Keratinocyte (primary cell): ENCODE results near the gene ZNF219. TPM values are rescaled to one million over a fixed set of nuclear protein-coding genes. Genes with fewer than 3 reads are reported as not detected.

Experiments
- DNase-seq: peaks from one replicate; pipeline ENCODE4 v3.0.0-alpha.2; 2011; ENCODE audit warnings: low read depth, missing footprints, low spot score
- FAIRE-seq: peaks from 2 replicates; lab custom pipeline; 2011; peaks lifted over from hg19 to GRCh38; lab: Jason Lieb, UNC
- H2AFZ ChIP-seq: 2 replicates; pipeline ENCODE4 v1.6.0; 2012; ENCODE audit warnings: low read length, control low read depth, inconsistent platforms; ENCODE audit not compliant: control insufficient read depth
- H3K27ac ChIP-seq: 2 replicates; pipeline ENCODE4 v1.5.1; 2011; ENCODE audit warnings: low read length; ENCODE audit not compliant: control insufficient read depth, insufficient read depth
- H3K27me3 ChIP-seq: 3 replicates; pipeline ENCODE4 v1.6.0; 2011; ENCODE audit warnings: low read length; ENCODE audit not compliant: control insufficient read depth, insufficient read depth; ENCODE audit errors: extremely low read depth
- H3K36me3 ChIP-seq, 2 experiments: 2 replicates in 1 of 2; 3 replicates in 1 of 2; pipeline ENCODE4 v1.5.1; 2011; ENCODE audit warnings: low read length in 2 of 2, mild to moderate bottlenecking in 1 of 2; ENCODE audit not compliant: control insufficient read depth in 2 of 2, insufficient read depth in 2 of 2; ENCODE audit errors: extremely low read depth in 1 of 2
- H3K4me1 ChIP-seq: 3 replicates; pipeline ENCODE4 v1.5.1; 2011; ENCODE audit warnings: low read length; ENCODE audit not compliant: control insufficient read depth, insufficient read depth; ENCODE audit errors: extremely low read depth
- H3K4me2 ChIP-seq: 3 replicates; pipeline ENCODE4 v1.6.0; 2011; ENCODE audit warnings: low read depth, low read length; ENCODE audit not compliant: control insufficient read depth, insufficient read depth; ENCODE audit errors: extremely low read depth
- H3K4me3 ChIP-seq, 3 experiments: fragments of 200-600 bp in 1 of 3; sonication (generic) in 1 of 3; 2 replicates in 2 of 3; 3 replicates in 1 of 3; pipeline ENCODE4 v1.5.1; 2011 to 2016; ENCODE audit warnings: low read length in 3 of 3, mild to moderate bottlenecking in 3 of 3, control low read depth in 2 of 3, inconsistent platforms in 1 of 3, low read depth in 1 of 3, mixed read lengths in 1 of 3, mixed run types in 1 of 3, moderate library complexity in 1 of 3; ENCODE audit not compliant: control insufficient read depth in 2 of 3, insufficient read depth in 2 of 3; ENCODE audit errors: extremely low read depth in 1 of 3
- H3K79me2 ChIP-seq: 2 replicates; pipeline ENCODE4 v1.6.0; 2012; ENCODE audit warnings: low read length; ENCODE audit not compliant: control insufficient read depth, insufficient read depth
- H3K9ac ChIP-seq: 3 replicates; pipeline ENCODE4 v1.6.0; 2011; ENCODE audit warnings: low read length; ENCODE audit not compliant: control insufficient read depth, insufficient read depth; ENCODE audit errors: extremely low read depth
- H3K9me1 ChIP-seq: 3 replicates; pipeline ENCODE4 v1.6.0; 2011; ENCODE audit warnings: low read length; ENCODE audit not compliant: control insufficient read depth, insufficient read depth; ENCODE audit errors: extremely low read depth
- H3K9me3 ChIP-seq: 2 replicates; pipeline ENCODE4 v1.5.1; 2012; ENCODE audit warnings: low read depth, low read length; ENCODE audit not compliant: control insufficient read depth
- H4K20me1 ChIP-seq: 3 replicates; pipeline ENCODE4 v1.6.0; 2011; ENCODE audit warnings: low read length; ENCODE audit not compliant: control insufficient read depth, insufficient read depth; ENCODE audit errors: extremely low read depth
- CTCF ChIP-seq, 3 experiments: IDR thresholded peaks in 1 of 3; conservative IDR thresholded peaks in 1 of 3; optimal IDR thresholded peaks in 1 of 3; 2 replicates in 2 of 3; 3 replicates in 1 of 3; pipeline versions ENCODE3 to v1.5.1; 2011; ENCODE audit warnings: low read length in 3 of 3, mild to moderate bottlenecking in 3 of 3, moderate library complexity in 2 of 3, control low read depth in 1 of 3, inconsistent platforms in 1 of 3; ENCODE audit not compliant: insufficient read depth in 2 of 3; ENCODE audit errors: extremely low read depth in 1 of 3
- EZH2 ChIP-seq: IDR thresholded peaks from one replicate; pipeline ENCODE4 v1.6.1; 2012; ENCODE audit warnings: inconsistent platforms, mild to moderate bottlenecking, low read length, moderate library complexity
- dilution Hi-C: fragments of 300-500 bp; cut with MboI; formaldehyde crosslinking; loops from one replicate; pipeline ENCODE4 v1.7.0; 2020; ENCODE audit warnings: low sequenced_read_pairs; ENCODE audit not compliant: extremely low pct_ligation_motif_present
- polyA plus RNA-seq, 5 experiments: library from polyadenylated mRNA; depleted of rRNA in 3 of 5; stranded (reverse) in 3 of 5; stranded (forward) in 1 of 5; unstranded in 1 of 5; fragments of >200 nt; gene quantifications; 1 replicate in 1 of 5; 2 replicates in 3 of 5; 3 replicates in 1 of 5; pipeline versions ENCODE4 v1.2.1 to v1.2.3, GENCODE V29; 2011 to 2012; ENCODE audit warnings: missing spikeins in 2 of 5, low read depth in 1 of 5, low replicate concordance in 1 of 5

The ZNF219 gene
- polyA plus RNA-seq, 1 donor (not counting 4 experiments of a cell fraction or from before 2014, with no cell fraction given) = 23.1 TPM

GRCh38 chr14:21095430-21096205, 2.8 kb downstream of the ZNF219 start:
- H3K9me1 ChIP-seq = no peaks in the 10 kb centered on the region
- dilution Hi-C loops = no loop called here
- H4K20me1 ChIP-seq = peaks cover 4% of the 10 kb centered on the region
- DNase-seq (no peak), FAIRE-seq (no peak)
- H3K27me3 ChIP-seq = no peaks in the 10 kb centered on the region
- peaks cover 32% of the 10 kb centered on the region for H3K79me2 ChIP-seq
- no peak overlapping the region for H2AFZ ChIP-seq
- H3K4me1 ChIP-seq = peaks cover 31% of the 10 kb centered on the region
- H3K4me3 ChIP-seq = no peak overlapping the region
- H3K4me2 ChIP-seq = no peak overlapping the region
- H3K27ac ChIP-seq = no peak overlapping the region
- H3K9me3 ChIP-seq = no peaks in the 10 kb centered on the region
- no peak for TF ChIP-seq EZH2
- no peak for TF ChIP-seq CTCF (optimal IDR thresholded peaks at IDR 0.05 in 1 of 3, IDR thresholded peaks at IDR 0.05 in 1 of 3, conservative IDR thresholded peaks at IDR 0.05 in 1 of 3; ENCODE audit: extremely low read depth in 1 of 3, insufficient read depth in 2 of 3, low read length in 3 of 3)
- no peak overlapping the region for H3K9ac ChIP-seq
- H3K36me3 ChIP-seq = peaks cover 9 to 14% of the 10 kb centered on the region in 2 experiments

- Histone ChIP-seq H4K20me1 (peaks cover 4% of the 10 kb centered on the region), H3K9ac (no peak overlapping the region), H3K4me1 (peaks cover 15% of the 10 kb centered on the region), H3K9me3 (no peaks in the 10 kb centered on the region), H3K36me3 (peaks cover 14 to 20% of the 10 kb centered on the region in 2 experiments), H3K9me1 (no peaks in the 10 kb centered on the region), H3K27me3 (no peaks in the 10 kb centered on the region), H3K4me3 (no peak overlapping the region), H3K27ac (no peak overlapping the region), H3K4me2 (no peak overlapping the region), H3K79me2 (peaks cover 26% of the 10 kb centered on the region), H2AFZ (no peak overlapping the region)
- no peak for DNase-seq
- dilution Hi-C loops = no loop called here
- no peak for FAIRE-seq
- no peak for TF ChIP-seq CTCF (optimal IDR thresholded peaks at IDR 0.05 in 1 of 3, IDR thresholded peaks at IDR 0.05 in 1 of 3, conservative IDR thresholded peaks at IDR 0.05 in 1 of 3; ENCODE audit: extremely low read depth in 1 of 3, insufficient read depth in 2 of 3, low read length in 3 of 3)
- TF ChIP-seq EZH2 = no peak
Observed at GRCh38 chr14:21093769-21094681, 4.4 kb downstream of the ZNF219 start.
